ENCODE measurements around the gene DLG2. TPM values are rescaled to one million over a fixed set of nuclear protein-coding genes. Genes with fewer than 3 reads are reported as not detected.

DLG2 gene
- polyA plus RNA-seq, 6 donors from 2014 or later = 0.93 to 2.4 (median 1.3) TPM

- H3K27me3 Mint-ChIP-seq = no peaks in the 10 kb centered on the region
- no peaks in the 10 kb centered on the region for H3K4me1 Mint-ChIP-seq
- ATAC-seq (ENCODE audit: low read depth in 2 of 2) = no peak
- peaks cover 25 to 60% (median 37%) of the 10 kb centered on the region in 7 donors for H3K9me3 Mint-ChIP-seq
- H3K4me3 Mint-ChIP-seq = no peak overlapping the region
- no peak for DNase-seq
- H3K27ac Mint-ChIP-seq = no peak overlapping the region
- peaks cover 10 to 21% of the 10 kb centered on the region in 2 donors for H3K36me3 Mint-ChIP-seq
These were observed 1628.2 kb downstream of the DLG2 start for GRCh38 chr11:83998921-83999320.

GRCh38 chr11:83990160-83990733 is 1636.9 kb downstream of the DLG2 start:
- ATAC-seq (ENCODE audit: low read depth in 2 of 2) (no peak), DNase-seq (no peak)
- Mint-ChIP-seq H3K27ac (no peak overlapping the region), H3K4me3 (no peak overlapping the region), H3K36me3 (no peaks in the 10 kb centered on the region), H3K4me1 (no peaks in the 10 kb centered on the region), H3K9me3 (peaks cover 0 to 10% (median 6%) of the 10 kb centered on the region in 7 donors), H3K27me3 (no peaks in the 10 kb centered on the region)

GRCh38 chr11:83982825-83983224 is 1644.3 kb downstream of the DLG2 start:
- H3K27me3 Mint-ChIP-seq = no peaks in the 10 kb centered on the region

GRCh38 chr11:83979593-83979992 is 1647.6 kb downstream of the DLG2 start:
- ATAC-seq (ENCODE audit: low read depth in 2 of 2) (no peak), DNase-seq (no peak)
- no peaks in the 10 kb centered on the region for H3K4me1 Mint-ChIP-seq
- no peak overlapping the region for H3K27ac Mint-ChIP-seq
- no peak overlapping the region for H3K4me3 Mint-ChIP-seq
- H3K9me3 Mint-ChIP-seq = no peaks in the 10 kb centered on the region
- no peaks in the 10 kb centered on the region for H3K36me3 Mint-ChIP-seq
- H3K27me3 Mint-ChIP-seq = no peaks in the 10 kb centered on the region

More at GRCh38 chr11:83982825-83983224, 1644.3 kb downstream of the DLG2 start:
- Mint-ChIP-seq H3K27ac (no peak overlapping the region), H3K4me3 (no peak overlapping the region), H3K9me3 (peaks cover 0 to 5% (median 2%) of the 10 kb centered on the region in 7 donors), H3K4me1 (no peaks in the 10 kb centered on the region), H3K36me3 (no peaks in the 10 kb centered on the region)
- DNase-seq (no peak), ATAC-seq (ENCODE audit: low read depth in 2 of 2) (no peak)

- H3K9me3 Mint-ChIP-seq = no peaks in the 10 kb centered on the region
- H3K27ac Mint-ChIP-seq = no peak overlapping the region
- DNase-seq (no peak), ATAC-seq (ENCODE audit: low read depth in 2 of 2) (no peak)
- H3K4me1 Mint-ChIP-seq = no peaks in the 10 kb centered on the region
- no peaks in the 10 kb centered on the region for H3K27me3 Mint-ChIP-seq
- no peaks in the 10 kb centered on the region for H3K36me3 Mint-ChIP-seq
- no peak overlapping the region for H3K4me3 Mint-ChIP-seq
These were observed 1648.2 kb downstream of the DLG2 start for GRCh38 chr11:83978942-83979341.

- no peak for DNase-seq
- no peaks in the 10 kb centered on the region for H3K4me1 Mint-ChIP-seq
- H3K27ac Mint-ChIP-seq = no peak overlapping the region
- no peaks in the 10 kb centered on the region for H3K9me3 Mint-ChIP-seq
- H3K36me3 Mint-ChIP-seq = no peaks in the 10 kb centered on the region
- no peak overlapping the region for H3K4me3 Mint-ChIP-seq
- no peaks in the 10 kb centered on the region for H3K27me3 Mint-ChIP-seq
- no peak for ATAC-seq (ENCODE audit: low read depth in 2 of 2)
These were observed 1651.1 kb downstream of the DLG2 start for GRCh38 chr11:83976086-83976485.

- Mint-ChIP-seq H3K4me1 (no peaks in the 10 kb centered on the region), H3K4me3 (no peak overlapping the region)
These were observed 1654.6 kb downstream of the DLG2 start for GRCh38 chr11:83972536-83972935.

GRCh38 chr11:83971063-83971462 is 1656.1 kb downstream of the DLG2 start:
- Mint-ChIP-seq H3K36me3 (no peaks in the 10 kb centered on the region), H3K9me3 (no peaks in the 10 kb centered on the region), H3K27ac (peak overlapping the region in 1 of 6 donors; percentile 14), H3K27me3 (no peaks in the 10 kb centered on the region), H3K4me1 (no peaks in the 10 kb centered on the region), H3K4me3 (no peak overlapping the region)
- no peak for DNase-seq
- no peak for ATAC-seq (ENCODE audit: low read depth in 2 of 2)

More at GRCh38 chr11:83972536-83972935, 1654.6 kb downstream of the DLG2 start:
- H3K27me3 Mint-ChIP-seq = no peaks in the 10 kb centered on the region
- ATAC-seq (ENCODE audit: low read depth in 2 of 2) = no peak
- DNase-seq = no peak
- H3K9me3 Mint-ChIP-seq = no peaks in the 10 kb centered on the region
- H3K27ac Mint-ChIP-seq = no peak overlapping the region
- no peaks in the 10 kb centered on the region for H3K36me3 Mint-ChIP-seq

- no peaks in the 10 kb centered on the region for H3K9me3 Mint-ChIP-seq
- no peak overlapping the region for H3K27ac Mint-ChIP-seq
- H3K4me3 Mint-ChIP-seq = no peak overlapping the region
- ATAC-seq (ENCODE audit: low read depth in 2 of 2) (no peak), DNase-seq (no peak)
- no peaks in the 10 kb centered on the region for H3K36me3 Mint-ChIP-seq
- H3K4me1 Mint-ChIP-seq = no peaks in the 10 kb centered on the region
- no peaks in the 10 kb centered on the region for H3K27me3 Mint-ChIP-seq
These were observed 1657.0 kb downstream of the DLG2 start for GRCh38 chr11:83970061-83970671.

- Mint-ChIP-seq H3K36me3 (no peaks in the 10 kb centered on the region), H3K4me1 (no peaks in the 10 kb centered on the region), H3K27me3 (no peaks in the 10 kb centered on the region), H3K27ac (no peak overlapping the region), H3K4me3 (no peak overlapping the region), H3K9me3 (peaks cover 0 to 2% (median 0%) of the 10 kb centered on the region in 7 donors)
- no peak for ATAC-seq (ENCODE audit: low read depth in 2 of 2)
- DNase-seq = no peak
These were observed 1669.9 kb downstream of the DLG2 start for GRCh38 chr11:83957038-83957900.

- Mint-ChIP-seq H3K4me3 (no peak overlapping the region), H3K9me3 (peaks cover 0 to 5% (median 0%) of the 10 kb centered on the region in 7 donors), H3K36me3 (no peaks in the 10 kb centered on the region), H3K27ac (no peak overlapping the region), H3K4me1 (no peaks in the 10 kb centered on the region), H3K27me3 (no peaks in the 10 kb centered on the region)
- DNase-seq (no peak), ATAC-seq (ENCODE audit: low read depth in 2 of 2) (no peak)
These were observed 1670.9 kb downstream of the DLG2 start for GRCh38 chr11:83956119-83956697.

GRCh38 chr11:83954780-83955179 is 1672.4 kb downstream of the DLG2 start:
- no peak for DNase-seq
- no peaks in the 10 kb centered on the region for H3K27me3 Mint-ChIP-seq
- ATAC-seq (ENCODE audit: low read depth in 2 of 2) = no peak
- no peak overlapping the region for H3K27ac Mint-ChIP-seq
- H3K4me1 Mint-ChIP-seq = no peaks in the 10 kb centered on the region
- H3K9me3 Mint-ChIP-seq = peaks cover 0 to 5% (median 0%) of the 10 kb centered on the region in 7 donors
- H3K36me3 Mint-ChIP-seq = no peaks in the 10 kb centered on the region
- H3K4me3 Mint-ChIP-seq = no peak overlapping the region

GRCh38 chr11:83951521-83951920 is 1675.6 kb downstream of the DLG2 start:
- H3K4me1 Mint-ChIP-seq = no peaks in the 10 kb centered on the region
- no peak overlapping the region for H3K27ac Mint-ChIP-seq
- H3K9me3 Mint-ChIP-seq = peaks cover 0 to 3% (median 0%) of the 10 kb centered on the region in 7 donors
- no peaks in the 10 kb centered on the region for H3K27me3 Mint-ChIP-seq
- H3K4me3 Mint-ChIP-seq = no peak overlapping the region
- no peaks in the 10 kb centered on the region for H3K36me3 Mint-ChIP-seq
- no peak for ATAC-seq (ENCODE audit: low read depth in 2 of 2)
- DNase-seq = no peak
